ENCODE measurements around the gene RABGAP1. TPM values are rescaled to one million over a fixed set of nuclear protein-coding genes. Genes with fewer than 3 reads are reported as not detected.

Gene RABGAP1
- total RNA-seq, 3 donors from 2014 or later (not counting 1 experiment from before 2014, with no cell fraction given) = 37.4 to 49.2 (median 43.0) TPM

- Mint-ChIP-seq H3K4me3 (peak overlapping the region; percentile 61), H3K36me3 (no peaks in the 10 kb centered on the region), H3K27me3 (ENCODE audit: low read depth in 2 of 2) (no peaks in the 10 kb centered on the region), H3K9me3 (no peaks in the 10 kb centered on the region), H3K27ac (peak overlapping the region; percentile 55 to 84), H3K4me1 (peaks cover 10 to 17% of the 10 kb centered on the region in 2 donors)
- TF ChIP-seq, protein P1, sequence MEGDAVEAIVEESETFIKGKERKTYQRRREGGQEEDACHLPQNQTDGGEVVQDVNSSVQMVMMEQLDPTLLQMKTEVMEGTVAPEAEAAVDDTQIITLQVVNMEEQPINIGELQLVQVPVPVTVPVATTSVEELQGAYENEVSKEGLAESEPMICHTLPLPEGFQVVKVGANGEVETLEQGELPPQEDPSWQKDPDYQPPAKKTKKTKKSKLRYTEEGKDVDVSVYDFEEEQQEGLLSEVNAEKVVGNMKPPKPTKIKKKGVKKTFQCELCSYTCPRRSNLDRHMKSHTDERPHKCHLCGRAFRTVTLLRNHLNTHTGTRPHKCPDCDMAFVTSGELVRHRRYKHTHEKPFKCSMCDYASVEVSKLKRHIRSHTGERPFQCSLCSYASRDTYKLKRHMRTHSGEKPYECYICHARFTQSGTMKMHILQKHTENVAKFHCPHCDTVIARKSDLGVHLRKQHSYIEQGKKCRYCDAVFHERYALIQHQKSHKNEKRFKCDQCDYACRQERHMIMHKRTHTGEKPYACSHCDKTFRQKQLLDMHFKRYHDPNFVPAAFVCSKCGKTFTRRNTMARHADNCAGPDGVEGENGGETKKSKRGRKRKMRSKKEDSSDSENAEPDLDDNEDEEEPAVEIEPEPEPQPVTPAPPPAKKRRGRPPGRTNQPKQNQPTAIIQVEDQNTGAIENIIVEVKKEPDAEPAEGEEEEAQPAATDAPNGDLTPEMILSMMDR (IDR thresholded peaks at IDR 0.05) = no peak
- H3K36me3 ChIP-seq (ENCODE audit: control insufficient read depth, insufficient read depth, low read length) = peaks cover 10% of the 10 kb centered on the region
- no peaks in the 10 kb centered on the region for H3K27me3 ChIP-seq (ENCODE audit: control insufficient read depth, insufficient read depth, low read length)
- WGBS (ENCODE audit: insufficient coverage) = 100% methylated on average over 2 of the region's 4 CpGs
- intact Hi-C loops (cut with micrococcal nuclease) = no loop called here
- peaks cover 14% of the 10 kb centered on the region for H3K4me1 ChIP-seq (ENCODE audit: control insufficient read depth, insufficient read depth, low read length)
- DNase-seq (no peak), ATAC-seq (no peak)
- no peaks in the 10 kb centered on the region for H3K9me3 ChIP-seq (ENCODE audit: control insufficient read depth, insufficient read depth, low read length)
- H3K27ac ChIP-seq (ENCODE audit: low read length) = no peak overlapping the region
- H3K4me3 ChIP-seq (ENCODE audit: low read length) = no peak overlapping the region
Measured at GRCh38 chr9:122939601-122940000, 1.2 kb upstream of the RABGAP1 start.

- peaks cover 14% of the 10 kb centered on the region for H3K4me1 ChIP-seq (ENCODE audit: control insufficient read depth, insufficient read depth, low read length)
- H3K27ac ChIP-seq (ENCODE audit: low read length) = peak overlapping the region; percentile 61
- H3K9me3 Mint-ChIP-seq = no peaks in the 10 kb centered on the region
- peaks cover 10% of the 10 kb centered on the region for H3K36me3 ChIP-seq (ENCODE audit: control insufficient read depth, insufficient read depth, low read length)
- WGBS (ENCODE audit: insufficient coverage) = 36% methylated on average over 5 of the region's 6 CpGs
- H3K36me3 Mint-ChIP-seq = no peaks in the 10 kb centered on the region
- peak overlapping the region; percentile 74 for H3K4me3 Mint-ChIP-seq
- TF ChIP-seq, protein P1 (IDR thresholded peaks at IDR 0.05) = no peak
- peak overlapping the region; percentile 84 to 94 for H3K27ac Mint-ChIP-seq
- no peaks in the 10 kb centered on the region for H3K27me3 Mint-ChIP-seq (ENCODE audit: low read depth in 2 of 2)
- H3K9me3 ChIP-seq (ENCODE audit: control insufficient read depth, insufficient read depth, low read length) = no peaks in the 10 kb centered on the region
- DNase-seq = no peak
- H3K4me3 ChIP-seq (ENCODE audit: low read length) = no peak overlapping the region
- H3K27me3 ChIP-seq (ENCODE audit: control insufficient read depth, insufficient read depth, low read length) = no peaks in the 10 kb centered on the region
- intact Hi-C loops (cut with micrococcal nuclease) = loop anchor here (1.0 kb wide), 2 partner anchors 9 to 35 kb away; partner anchors contain the start of genes RC3H2 and ZBTB26
- peaks cover 14 to 20% of the 10 kb centered on the region in 2 donors for H3K4me1 Mint-ChIP-seq
- ATAC-seq = no peak
Measured at GRCh38 chr9:122940454-122940748, 419 bp upstream of the RABGAP1 start.

DNA sequence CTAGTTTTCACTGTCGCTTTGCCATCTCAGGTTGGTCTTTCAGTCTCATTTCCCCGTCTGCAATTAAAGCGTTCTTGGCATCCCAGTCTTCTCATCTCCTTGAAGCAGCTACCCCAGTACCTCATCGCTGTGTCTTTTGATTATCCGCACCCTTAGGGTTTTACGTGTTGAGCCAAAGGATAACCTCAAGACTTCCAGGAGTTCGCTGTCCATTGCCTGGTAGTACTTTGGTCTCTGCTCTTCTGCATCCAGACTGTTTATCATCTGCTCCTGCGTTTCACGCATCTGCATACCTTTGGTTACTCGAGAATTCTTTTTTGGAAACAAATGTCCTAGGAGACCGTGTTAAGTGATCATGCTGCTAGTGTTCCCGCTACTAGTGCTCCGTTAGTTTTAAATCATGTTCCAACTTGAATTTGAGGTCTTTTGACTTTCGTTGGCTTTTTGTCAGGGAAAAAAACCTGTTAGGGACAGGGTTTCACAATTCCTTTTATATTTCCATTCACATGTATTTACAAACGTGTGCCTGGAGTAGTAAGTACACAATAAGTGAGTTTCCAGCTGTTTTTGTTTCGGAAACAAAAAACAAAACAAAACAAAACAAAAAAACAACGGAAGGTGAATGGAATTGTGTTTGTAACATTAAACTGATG lies 888 bp downstream of the RABGAP1 start:
- Mint-ChIP-seq H3K27ac (peak overlapping the region; percentile 84 to 94), H3K27me3 (ENCODE audit: low read depth in 2 of 2) (no peaks in the 10 kb centered on the region), H3K9me3 (no peaks in the 10 kb centered on the region), H3K4me1 (peaks cover 20 to 23% of the 10 kb centered on the region in 2 donors), H3K4me3 (peak overlapping the region; percentile 97), H3K36me3 (no peaks in the 10 kb centered on the region)
- DNase-seq = no peak
- H3K4me1 ChIP-seq (ENCODE audit: control insufficient read depth, insufficient read depth, low read length) = peaks cover 14% of the 10 kb centered on the region
- 20% methylated on average over 15 of the region's 17 CpGs for WGBS (ENCODE audit: insufficient coverage)
- peaks cover 5% of the 10 kb centered on the region for H3K36me3 ChIP-seq (ENCODE audit: control insufficient read depth, insufficient read depth, low read length)
- H3K27ac ChIP-seq (ENCODE audit: low read length) = peak overlapping the region; percentile 80
- TF ChIP-seq, protein P1 (IDR thresholded peaks at IDR 0.05) = no peak
- no peaks in the 10 kb centered on the region for H3K27me3 ChIP-seq (ENCODE audit: control insufficient read depth, insufficient read depth, low read length)
- H3K9me3 ChIP-seq (ENCODE audit: control insufficient read depth, insufficient read depth, low read length) = no peaks in the 10 kb centered on the region
- ATAC-seq = no peak
- intact Hi-C loops (cut with micrococcal nuclease) = no loop called here
- H3K4me3 ChIP-seq (ENCODE audit: low read length) = peak overlapping the region; percentile 82
